Panc1 (cell line): ENCODE data around the gene ZNF710. TPM values are rescaled to one million over a fixed set of nuclear protein-coding genes. Genes with fewer than 3 reads are reported as not detected.

Experiments used
- ATAC-seq: fragments of 200-7000 bp; cut with Tn5 transposase; 2 replicates; pipeline ENCODE4 v1.9.1; 2020; ENCODE audit warnings: mild to moderate bottlenecking, moderate library complexity
- BruUV-seq: library from RNA; stranded (reverse); fragments of 400-500 nt; replicated peaks from 2 replicates; lab custom pipeline; 2021; lab: Mats Ljungman, UMichigan
- CTCF ChIA-PET: fragments of 300-600 bp; sonication (Branson Sonifier 250); formaldehyde crosslinking; loops from one replicate; lab custom pipeline; 2022; ENCODE audit warnings: antibody characterized with exemption; lab: Charles Lee
- POLR2A ChIA-PET: fragments of 300-600 bp; sonication (Branson Sonifier 250); formaldehyde crosslinking; loops from one replicate; lab custom pipeline; 2022; ENCODE audit warnings: antibody characterized with exemption; lab: Charles Lee
- DNase-seq: peaks from one replicate; pipeline ENCODE4 v3.0.0-alpha.2; 2010; ENCODE audit warnings: low read depth, low spot score
- H3K27ac ChIP-seq: 2 replicates; pipeline ENCODE4 v1.5.1; 2011; ENCODE audit warnings: mild to moderate bottlenecking, low read length, inconsistent platforms
- H3K27me3 ChIP-seq: fragments of 200-500 bp; sonication (Bioruptor generic); 2 replicates; pipeline ENCODE4 v1.6.0; 2014; ENCODE audit warnings: low read length, inconsistent platforms; ENCODE audit not compliant: control insufficient read depth, insufficient read depth
- H3K36me3 ChIP-seq: fragments of 200-500 bp; sonication (Bioruptor generic); 2 replicates; pipeline ENCODE4 v1.5.1; 2014; ENCODE audit warnings: inconsistent platforms, mild to moderate bottlenecking, low read length, moderate library complexity; ENCODE audit not compliant: control insufficient read depth, insufficient read depth
- H3K4me1 ChIP-seq: 2 replicates; pipeline ENCODE4 v1.5.1; 2011; ENCODE audit warnings: inconsistent platforms, mild to moderate bottlenecking, low read length, moderate library complexity; ENCODE audit not compliant: control insufficient read depth, insufficient read depth
- H3K4me3 ChIP-seq, 2 experiments: 2 replicates each; pipeline ENCODE4 v1.5.1; 2011 to 2012; ENCODE audit warnings: low read depth in 2 of 2, low read length in 2 of 2, mild to moderate bottlenecking in 2 of 2, inconsistent platforms in 1 of 2, moderate library complexity in 1 of 2
- H3K9me3 ChIP-seq: fragments of 200-500 bp; sonication (Bioruptor generic); 2 replicates; pipeline ENCODE4 v1.5.1; 2014; ENCODE audit warnings: low read depth, mild to moderate bottlenecking, inconsistent platforms, low read length, moderate library complexity; ENCODE audit not compliant: control insufficient read depth, insufficient read depth
- POLR2AphosphoS5 ChIP-seq: IDR thresholded peaks from 2 replicates; pipeline ENCODE4 v1.6.1; 2012; ENCODE audit warnings: mild to moderate bottlenecking, low read depth, low read length, moderate library complexity
- SIN3A ChIP-seq: IDR thresholded peaks from 2 replicates; pipeline ENCODE4 v1.6.1; 2012; ENCODE audit warnings: low read depth, mild to moderate bottlenecking, low read length, moderate library complexity, borderline replicate concordance; ENCODE audit not compliant: insufficient read depth
- TCF7L2 ChIP-seq: IDR thresholded peaks from 2 replicates; pipeline ENCODE4 v1.6.1; 2011; ENCODE audit warnings: mild to moderate bottlenecking, low read depth, low read length, inconsistent platforms
- in situ Hi-C: cut with HindIII; loops from 2 replicates; pipeline ENCODE4 v1.10.0; 2016; ENCODE audit warnings: low sequenced_read_pairs, low pct_unique_long_range_greater_than_20kb
- intact Hi-C: fragments of 100-400 bp; cut with micrococcal nuclease; formaldehyde crosslinking; loops from one replicate; pipeline ENCODE4 v1.10.0; 2022; ENCODE audit not compliant: unreplicated experiment
- total RNA-seq: library from RNA; stranded (reverse); gene quantifications from one replicate; pipeline ENCODE4 v1.2.1, GENCODE V29; 2021; ENCODE audit not compliant: unreplicated experiment
- TF ChIP-seq, protein P1 (sequence below), 2 experiments: IDR thresholded peaks; 2 replicates each; pipeline ENCODE4 v1.6.1; 2011 to 2012; ENCODE audit warnings: low read depth in 2 of 2, control low read depth in 1 of 2, low read length in 1 of 2, mild to moderate bottlenecking in 1 of 2, moderate library complexity in 1 of 2; ENCODE audit not compliant: insufficient read depth in 1 of 2
- TF ChIP-seq, protein P2 (sequence below): fragments of 450-650 bp; IDR thresholded peaks from 2 replicates; pipeline ENCODE4 v1.5.1; 2017; ENCODE audit warnings: mild to moderate bottlenecking

ZNF710 gene
- total RNA-seq, 1 experiment from 2014 or later: 15.8 TPM

DNA sequence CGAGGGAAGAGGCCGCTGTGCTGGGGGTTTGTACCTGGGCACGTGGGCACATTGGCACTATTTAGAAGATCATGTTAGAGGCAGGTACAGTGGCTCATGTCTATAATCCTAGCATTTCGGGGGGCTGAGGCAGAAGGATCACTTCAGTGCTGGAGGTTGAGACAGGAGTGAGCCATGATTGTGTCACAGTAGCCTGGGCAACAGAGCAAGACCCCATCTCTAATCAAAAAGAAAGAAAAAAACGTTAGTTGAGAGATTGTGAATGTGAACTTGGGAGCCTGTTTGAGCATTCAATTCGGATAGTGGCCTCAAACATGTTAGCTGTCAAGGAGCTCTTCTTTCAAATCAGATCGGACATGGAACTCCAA lies 64.5 kb downstream of the ZNF710 start:
- in situ Hi-C loops (no loop called here), intact Hi-C loops (no loop called here)
- POLR2A ChIA-PET: no interaction called here
- ATAC-seq (no peak), DNase-seq (no peak)
- Histone ChIP-seq H3K9me3 (no peaks in the 10 kb centered on the region), H3K36me3 (no peaks in the 10 kb centered on the region), H3K4me1 (peaks cover 20% of the 10 kb centered on the region), H3K4me3 (no peak overlapping the region), H3K27ac (no peak overlapping the region), H3K27me3 (no peaks in the 10 kb centered on the region)
- TF ChIP-seq, protein P1, sequence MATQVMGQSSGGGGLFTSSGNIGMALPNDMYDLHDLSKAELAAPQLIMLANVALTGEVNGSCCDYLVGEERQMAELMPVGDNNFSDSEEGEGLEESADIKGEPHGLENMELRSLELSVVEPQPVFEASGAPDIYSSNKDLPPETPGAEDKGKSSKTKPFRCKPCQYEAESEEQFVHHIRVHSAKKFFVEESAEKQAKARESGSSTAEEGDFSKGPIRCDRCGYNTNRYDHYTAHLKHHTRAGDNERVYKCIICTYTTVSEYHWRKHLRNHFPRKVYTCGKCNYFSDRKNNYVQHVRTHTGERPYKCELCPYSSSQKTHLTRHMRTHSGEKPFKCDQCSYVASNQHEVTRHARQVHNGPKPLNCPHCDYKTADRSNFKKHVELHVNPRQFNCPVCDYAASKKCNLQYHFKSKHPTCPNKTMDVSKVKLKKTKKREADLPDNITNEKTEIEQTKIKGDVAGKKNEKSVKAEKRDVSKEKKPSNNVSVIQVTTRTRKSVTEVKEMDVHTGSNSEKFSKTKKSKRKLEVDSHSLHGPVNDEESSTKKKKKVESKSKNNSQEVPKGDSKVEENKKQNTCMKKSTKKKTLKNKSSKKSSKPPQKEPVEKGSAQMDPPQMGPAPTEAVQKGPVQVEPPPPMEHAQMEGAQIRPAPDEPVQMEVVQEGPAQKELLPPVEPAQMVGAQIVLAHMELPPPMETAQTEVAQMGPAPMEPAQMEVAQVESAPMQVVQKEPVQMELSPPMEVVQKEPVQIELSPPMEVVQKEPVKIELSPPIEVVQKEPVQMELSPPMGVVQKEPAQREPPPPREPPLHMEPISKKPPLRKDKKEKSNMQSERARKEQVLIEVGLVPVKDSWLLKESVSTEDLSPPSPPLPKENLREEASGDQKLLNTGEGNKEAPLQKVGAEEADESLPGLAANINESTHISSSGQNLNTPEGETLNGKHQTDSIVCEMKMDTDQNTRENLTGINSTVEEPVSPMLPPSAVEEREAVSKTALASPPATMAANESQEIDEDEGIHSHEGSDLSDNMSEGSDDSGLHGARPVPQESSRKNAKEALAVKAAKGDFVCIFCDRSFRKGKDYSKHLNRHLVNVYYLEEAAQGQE (IDR thresholded peaks at IDR 0.05; ENCODE audit: insufficient read depth in 1 of 2, low read depth in 2 of 2, low read length in 1 of 2): no peak
- TF ChIP-seq SIN3A (no peak), TCF7L2 (no peak), POLR2AphosphoS5 (no peak)
- TF ChIP-seq, protein P2, sequence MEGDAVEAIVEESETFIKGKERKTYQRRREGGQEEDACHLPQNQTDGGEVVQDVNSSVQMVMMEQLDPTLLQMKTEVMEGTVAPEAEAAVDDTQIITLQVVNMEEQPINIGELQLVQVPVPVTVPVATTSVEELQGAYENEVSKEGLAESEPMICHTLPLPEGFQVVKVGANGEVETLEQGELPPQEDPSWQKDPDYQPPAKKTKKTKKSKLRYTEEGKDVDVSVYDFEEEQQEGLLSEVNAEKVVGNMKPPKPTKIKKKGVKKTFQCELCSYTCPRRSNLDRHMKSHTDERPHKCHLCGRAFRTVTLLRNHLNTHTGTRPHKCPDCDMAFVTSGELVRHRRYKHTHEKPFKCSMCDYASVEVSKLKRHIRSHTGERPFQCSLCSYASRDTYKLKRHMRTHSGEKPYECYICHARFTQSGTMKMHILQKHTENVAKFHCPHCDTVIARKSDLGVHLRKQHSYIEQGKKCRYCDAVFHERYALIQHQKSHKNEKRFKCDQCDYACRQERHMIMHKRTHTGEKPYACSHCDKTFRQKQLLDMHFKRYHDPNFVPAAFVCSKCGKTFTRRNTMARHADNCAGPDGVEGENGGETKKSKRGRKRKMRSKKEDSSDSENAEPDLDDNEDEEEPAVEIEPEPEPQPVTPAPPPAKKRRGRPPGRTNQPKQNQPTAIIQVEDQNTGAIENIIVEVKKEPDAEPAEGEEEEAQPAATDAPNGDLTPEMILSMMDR: no peak
- BruUV-seq: no TSS peak
- CTCF ChIA-PET: no interaction called here

DNA sequence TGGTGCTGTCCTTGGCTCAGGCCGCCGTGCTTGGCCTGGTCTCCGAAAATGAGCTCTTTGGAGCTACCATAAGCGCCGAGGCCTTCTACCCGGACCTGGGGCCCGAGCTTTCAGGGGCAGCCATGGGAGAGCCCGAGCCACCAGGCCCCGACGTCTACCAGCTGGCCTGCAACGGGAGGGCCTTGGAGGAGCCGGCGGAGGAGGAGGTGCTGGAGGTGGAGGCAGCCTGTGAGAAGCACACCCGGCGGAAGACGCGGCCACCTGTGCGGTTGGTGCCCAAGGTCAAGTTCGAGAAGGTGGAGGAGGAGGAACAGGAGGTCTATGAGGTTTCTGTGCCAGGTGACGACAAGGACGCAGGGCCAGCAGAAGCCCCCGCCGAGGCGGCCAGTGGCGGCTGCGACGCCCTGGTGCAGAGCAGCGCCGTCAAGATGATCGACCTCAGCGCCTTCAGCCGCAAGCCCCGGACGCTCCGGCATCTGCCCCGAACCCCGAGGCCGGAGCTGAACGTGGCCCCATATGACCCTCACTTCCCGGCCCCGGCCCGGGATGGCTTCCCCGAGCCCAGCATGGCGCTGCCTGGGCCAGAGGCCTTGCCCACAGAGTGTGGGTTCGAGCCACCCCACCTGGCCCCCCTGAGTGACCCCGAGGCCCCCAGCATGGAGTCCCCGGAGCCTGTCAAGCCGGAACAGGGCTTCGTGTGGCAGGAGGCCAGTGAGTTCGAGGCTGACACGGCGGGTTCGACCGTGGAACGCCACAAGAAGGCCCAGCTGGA lies 66.2 kb downstream of the ZNF710 start:
- Histone ChIP-seq H3K27me3 (no peaks in the 10 kb centered on the region), H3K27ac (no peak overlapping the region), H3K4me3 (no peak overlapping the region), H3K9me3 (no peaks in the 10 kb centered on the region), H3K4me1 (peaks cover 13% of the 10 kb centered on the region), H3K36me3 (no peaks in the 10 kb centered on the region)
- TF ChIP-seq, protein P2: no peak
- TF ChIP-seq SIN3A (no peak), POLR2AphosphoS5 (no peak), TCF7L2 (no peak)
- TF ChIP-seq, protein P1 (IDR thresholded peaks at IDR 0.05; ENCODE audit: insufficient read depth in 1 of 2, low read depth in 2 of 2, low read length in 1 of 2): no peak
- no TSS peak for BruUV-seq
- no peak for DNase-seq
- ATAC-seq: no peak
- POLR2A ChIA-PET: no interaction called here
- CTCF ChIA-PET: interaction anchor here (0.6 kb wide), 1 partner anchor 50 kb away, joined by 5 read pairs; no protein-coding TSS in a partner anchor
- intact Hi-C loops: no loop called here
- in situ Hi-C loops: no loop called here
